IMR-90 (cell line): ENCODE data around the gene HKDC1. TPM values are rescaled to one million over a fixed set of nuclear protein-coding genes. Genes with fewer than 3 reads are reported as not detected.

Experiments
- ATAC-seq: fragments of 200-7000 bp; cut with Tn5 transposase; 2 replicates; pipeline ENCODE4 v1.9.1; 2020; ENCODE audit warnings: low read depth, mild to moderate bottlenecking, moderate library complexity
- BruUV-seq: library from RNA; stranded (reverse); fragments of 400-500 nt; replicated peaks from 2 replicates; lab custom pipeline; 2021; lab: Mats Ljungman, UMichigan
- CTCF ChIA-PET: fragments of 300-600 bp; formaldehyde crosslinking; extraction: SDS; loops from one replicate; lab custom pipeline; 2021; ENCODE audit warnings: antibody characterized with exemption; lab: Yijun Ruan, JAX
- POLR2A ChIA-PET: fragments of 300-600 bp; sonication (Branson Sonifier 250); formaldehyde crosslinking; loops from one replicate; lab custom pipeline; 2022; ENCODE audit warnings: antibody characterized with exemption; ENCODE audit not compliant: unreplicated experiment; lab: Charles Lee
- DNase-seq: peaks from one replicate; pipeline ENCODE4 v3.0.0; 2013
- H2AFZ ChIP-seq: replicated peaks from 2 replicates; pipeline ENCODE3; 2013; ENCODE audit warnings: low read length, mild to moderate bottlenecking; ENCODE audit not compliant: poor library complexity
- H2AK5ac ChIP-seq: 2 replicates; pipeline ENCODE4 v1.6.1; 2013; ENCODE audit warnings: low read depth, low read length, inconsistent platforms
- H2AK9ac ChIP-seq: replicated peaks from 2 replicates; pipeline ENCODE3; 2013; ENCODE audit warnings: mild to moderate bottlenecking, low read depth, low read length, moderate library complexity; ENCODE audit not compliant: poor library complexity
- H2BK120ac ChIP-seq: 2 replicates; pipeline ENCODE4 v1.6.1; 2013; ENCODE audit warnings: low read depth, low read length, inconsistent platforms
- H2BK15ac ChIP-seq: 3 replicates; pipeline ENCODE4 v1.6.1; 2013; ENCODE audit warnings: low read depth, low read length, inconsistent platforms
- H2BK20ac ChIP-seq: 2 replicates; pipeline ENCODE4 v1.6.1; 2013; ENCODE audit warnings: low read depth, mild to moderate bottlenecking, inconsistent platforms, low read length, moderate library complexity
- H2BK5ac ChIP-seq: 2 replicates; pipeline ENCODE4 v1.6.1; 2013; ENCODE audit warnings: mild to moderate bottlenecking, low read depth, low read length, inconsistent platforms; ENCODE audit not compliant: poor library complexity, severe bottlenecking
- H3K14ac ChIP-seq: replicated peaks from 2 replicates; pipeline ENCODE4 v1.6.1; 2013; ENCODE audit warnings: low read depth, low read length, inconsistent platforms
- H3K18ac ChIP-seq: 2 replicates; pipeline ENCODE4 v1.6.1; 2013; ENCODE audit warnings: low read depth, low read length, control low read depth
- H3K23ac ChIP-seq: 2 replicates; pipeline ENCODE4 v1.6.1; 2013; ENCODE audit warnings: low read depth, low read length, inconsistent platforms
- H3K27ac ChIP-seq: 2 replicates; pipeline ENCODE4 v1.5.1; 2013; ENCODE audit warnings: mild to moderate bottlenecking, control low read depth, low read length; ENCODE audit not compliant: insufficient read depth
- H3K27me3 ChIP-seq: 2 replicates; pipeline ENCODE4 v1.6.1; 2013; ENCODE audit warnings: low read length; ENCODE audit not compliant: control insufficient read depth, insufficient read depth
- H3K36me3 ChIP-seq: 2 replicates; pipeline ENCODE4 v1.6.1; 2013; ENCODE audit warnings: low read length, mixed read lengths; ENCODE audit not compliant: control insufficient read depth, insufficient read depth
- H3K4ac ChIP-seq: 2 replicates; pipeline ENCODE4 v1.6.1; 2013; ENCODE audit warnings: low read depth, low read length, inconsistent platforms
- H3K4me1 ChIP-seq: 2 replicates; pipeline ENCODE4 v1.6.1; 2013; ENCODE audit warnings: low read length, mixed read lengths; ENCODE audit not compliant: control insufficient read depth, insufficient read depth
- H3K4me2 ChIP-seq: 2 replicates; pipeline ENCODE4 v1.6.1; 2013; ENCODE audit warnings: low read depth, mild to moderate bottlenecking, control low read depth, low read length, moderate library complexity
- H3K4me3 ChIP-seq: 2 replicates; pipeline ENCODE4 v1.5.1; 2013; ENCODE audit warnings: low read depth, mild to moderate bottlenecking, control low read depth, low read length, moderate library complexity; ENCODE audit not compliant: insufficient read depth
- H3K56ac ChIP-seq: 2 replicates; pipeline ENCODE4 v1.6.1; 2013; ENCODE audit warnings: low read length, inconsistent platforms; ENCODE audit not compliant: insufficient read depth; ENCODE audit errors: extremely low read depth
- H3K79me1 ChIP-seq, 2 experiments: 2 replicates each; pipeline ENCODE4 v1.6.1; 2013; ENCODE audit warnings: low read length in 2 of 2, inconsistent platforms in 1 of 2, low read depth in 1 of 2
- H3K9ac ChIP-seq: 2 replicates; pipeline ENCODE4 v1.6.1; 2013; ENCODE audit warnings: low read depth, low read length, control low read depth
- H3K9me1 ChIP-seq: 2 replicates; pipeline ENCODE4 v1.6.1; 2013; ENCODE audit warnings: low read length, inconsistent platforms; ENCODE audit not compliant: insufficient read depth
- H3K9me3 ChIP-seq: 2 replicates; pipeline ENCODE4 v1.6.1; 2013; ENCODE audit warnings: low read length; ENCODE audit not compliant: control insufficient read depth, insufficient read depth
- H4K20me1 ChIP-seq: 2 replicates; pipeline ENCODE4 v1.6.1; 2013; ENCODE audit warnings: low read length, inconsistent platforms; ENCODE audit not compliant: insufficient read depth
- H4K5ac ChIP-seq: 2 replicates; pipeline ENCODE4 v1.6.1; 2013; ENCODE audit warnings: mild to moderate bottlenecking, low read depth, low read length, control low read depth
- H4K8ac ChIP-seq, 2 experiments: 2 replicates each; pipeline ENCODE4 v1.6.1; 2013; ENCODE audit warnings: low read depth in 2 of 2, low read length in 2 of 2, control low read depth in 1 of 2, inconsistent platforms in 1 of 2
- H4K91ac ChIP-seq: 2 replicates; pipeline ENCODE4 v1.6.1; 2013; ENCODE audit warnings: low read depth, low read length, inconsistent platforms; ENCODE audit not compliant: insufficient read depth
- CEBPB ChIP-seq: IDR thresholded peaks from 2 replicates; pipeline ENCODE4 v1.6.1; 2012; ENCODE audit warnings: low read depth, low read length, improper control_type of control experiment
- CHD1 ChIP-seq: IDR thresholded peaks from 2 replicates; pipeline ENCODE4 v1.6.1; 2012; ENCODE audit warnings: low read depth, low read length, improper control_type of control experiment
- FOS ChIP-seq: fragments of 150-350 bp; IDR thresholded peaks from 2 replicates; pipeline ENCODE4 v1.6.1; 2016; ENCODE audit warnings: low read depth, low read length
- MAFK ChIP-seq: IDR thresholded peaks from 2 replicates; pipeline ENCODE4 v1.6.1; 2012; ENCODE audit warnings: low read depth, low read length, improper control_type of control experiment
- MAZ ChIP-seq: IDR thresholded peaks from 2 replicates; pipeline ENCODE4 v1.6.1; 2012; ENCODE audit warnings: low read depth, mild to moderate bottlenecking, low read length, improper control_type of control experiment, moderate library complexity, borderline replicate concordance
- MXI1 ChIP-seq: IDR thresholded peaks from 2 replicates; pipeline ENCODE4 v1.6.1; 2012; ENCODE audit warnings: low read depth, mild to moderate bottlenecking, low read length, moderate library complexity, borderline replicate concordance
- NFE2L2 ChIP-seq: fragments of 150-350 bp; IDR thresholded peaks from 2 replicates; pipeline ENCODE4 v1.6.1; 2016; ENCODE audit warnings: low read depth, mild to moderate bottlenecking, low read length
- POLR2A ChIP-seq: IDR thresholded peaks from 2 replicates; pipeline ENCODE4 v1.6.1; 2012; ENCODE audit warnings: mild to moderate bottlenecking, low read depth, low read length
- RAD21 ChIP-seq: IDR thresholded peaks from 2 replicates; pipeline ENCODE4 v1.6.1; 2012; ENCODE audit warnings: low read length, improper control_type of control experiment
- RCOR1 ChIP-seq: IDR thresholded peaks from 2 replicates; pipeline ENCODE4 v1.6.1; 2012; ENCODE audit warnings: mild to moderate bottlenecking, low read length, improper control_type of control experiment; ENCODE audit not compliant: insufficient replicate concordance
- RFX5 ChIP-seq: IDR thresholded peaks from 2 replicates; pipeline ENCODE4 v1.8.0; 2012; ENCODE audit warnings: low read depth, mild to moderate bottlenecking, low read length, moderate library complexity
- SMC3 ChIP-seq: fragments of 150-350 bp; IDR thresholded peaks from 2 replicates; pipeline ENCODE4 v1.6.1; 2016; ENCODE audit warnings: low read depth, mild to moderate bottlenecking, antibody characterized with exemption, low read length, moderate library complexity
- WGBS, 2 experiments: methylation state at CpG; one replicate each; pipeline versions ENCODE4 v1.1.5 to v1.1.7; 2013; ENCODE audit warnings: missing lambda C conversion rate in 2 of 2; ENCODE audit not compliant: insufficient read length in 1 of 2; ENCODE audit errors: extremely low coverage in 2 of 2; 5-methylcytosine and 5-hydroxymethylcytosine counted together
- dilution Hi-C: fragments of 300-500 bp; cut with HindIII; formaldehyde crosslinking; loops from one replicate; pipeline ENCODE4 v1.14.3; 2018; ENCODE audit warnings: low sequenced_read_pairs; ENCODE audit not compliant: unreplicated experiment
- in situ Hi-C: fragments of 300-500 bp; cut with MboI; formaldehyde crosslinking; loops from 3 replicates; pipeline ENCODE4 v1.14.3; 2019; ENCODE audit warnings: low sequenced_read_pairs, inconsistent platforms, mixed read lengths
- intact Hi-C: fragments of 100-400 bp; cut with micrococcal nuclease; formaldehyde crosslinking; loops from 2 replicates; pipeline ENCODE4 v1.10.0; 2022
- polyA plus RNA-seq, 3 experiments: library from polyadenylated mRNA; depleted of rRNA; stranded (reverse); fragments of >200 nt; gene quantifications; 2 replicates each; pipeline ENCODE4 v1.2.3, GENCODE V29; 2012; ENCODE audit warnings: low replicate concordance in 1 of 3
- total RNA-seq: library from RNA; depleted of rRNA; stranded (reverse); fragments of >200 nt; gene quantifications from 2 replicates; pipeline ENCODE4 v1.2.3, GENCODE V29; 2012
- TF ChIP-seq, protein P1 (sequence below): fragments of 150-350 bp; IDR thresholded peaks from 2 replicates; pipeline ENCODE4 v1.6.1; 2017; ENCODE audit warnings: mild to moderate bottlenecking, antibody characterized with exemption, low read length, low read depth
- TF ChIP-seq, protein P2 (sequence below): fragments of 150-350 bp; IDR thresholded peaks from 2 replicates; pipeline ENCODE4 v1.6.1; 2016; ENCODE audit warnings: low read depth, mild to moderate bottlenecking, low read length, moderate library complexity, borderline replicate concordance
- TF ChIP-seq, protein P3 (sequence below): conservative IDR thresholded peaks from 2 replicates; pipeline ENCODE4 v1.5.1; 2012; ENCODE audit warnings: mild to moderate bottlenecking, low read depth, low read length, improper control_type of control experiment

The HKDC1 gene
- total and polyA plus RNA-seq, 2 of the 4 experiments (the other 2 are of a cell fraction) = under 0.01 to 0.03 TPM

DNA sequence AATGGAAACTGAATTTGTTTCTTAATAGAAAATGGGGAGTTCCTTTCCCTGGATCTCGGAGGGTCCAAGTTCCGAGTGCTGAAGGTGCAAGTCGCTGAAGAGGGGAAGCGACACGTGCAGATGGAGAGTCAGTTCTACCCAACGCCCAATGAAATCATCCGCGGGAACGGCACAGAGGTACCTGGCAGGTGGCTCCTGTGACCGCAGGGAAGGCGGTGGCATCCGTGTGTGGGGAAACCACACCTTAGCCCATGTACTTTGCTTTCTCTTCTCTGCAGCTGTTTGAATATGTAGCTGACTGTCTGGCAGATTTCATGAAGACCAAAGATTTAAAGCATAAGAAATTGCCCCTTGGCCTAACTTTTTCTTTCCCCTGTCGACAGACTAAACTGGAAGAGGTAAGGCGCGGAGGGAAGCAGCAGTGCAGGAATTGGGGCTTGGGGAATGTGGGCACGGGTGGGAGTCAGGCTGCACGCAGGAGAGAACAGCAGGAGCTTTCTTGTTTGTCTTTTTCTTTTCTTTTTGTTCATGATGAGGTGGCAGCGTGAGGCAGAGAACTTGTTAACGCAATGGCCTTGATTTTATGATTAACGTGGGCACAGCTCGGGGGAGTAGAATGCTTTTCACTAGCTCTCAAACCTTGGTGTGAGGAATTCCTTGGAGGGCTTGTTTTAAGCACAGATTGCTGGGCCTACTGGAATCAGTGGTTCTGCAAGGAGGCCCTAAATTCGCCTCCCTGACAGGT is 12.8 kb downstream of the HKDC1 start:
- Histone ChIP-seq H2BK20ac (peak overlapping the region; percentile 38), H3K4ac (peak overlapping the region; percentile 46), H3K79me1 (no peaks in the 10 kb centered on the region), H3K27me3 (no peaks in the 10 kb centered on the region), H4K91ac (peak overlapping the region; percentile 24; the same call in 1 of the 2 replicates), H4K20me1 (no peaks in the 10 kb centered on the region), H3K4me2 (no peak overlapping the region), H3K14ac (no peak overlapping the region; the same call in 1 of the 2 replicates), H4K8ac (no peak overlapping the region), H3K4me3 (no peak overlapping the region), H2BK120ac (peak overlapping the region; percentile 48), H3K9ac (no peak overlapping the region), H2BK15ac (no peak overlapping the region), H3K9me1 (peaks cover 14% of the 10 kb centered on the region), H3K4me1 (peaks cover 2% of the 10 kb centered on the region; the same call in 1 of the 2 replicates), H3K18ac (no peak overlapping the region), H3K36me3 (no peaks in the 10 kb centered on the region), H4K5ac (no peak overlapping the region), H3K56ac (no peak overlapping the region), H2AK9ac (no peak overlapping the region), H2AK5ac (peak overlapping the region; percentile 76), H3K27ac (no peak overlapping the region), H3K9me3 (no peaks in the 10 kb centered on the region), H2AFZ (no peak overlapping the region), H2BK5ac (no peak overlapping the region), H3K23ac (no peak overlapping the region)
- no peak for TF ChIP-seq CEBPB
- no peak for TF ChIP-seq MAFK
- TF ChIP-seq, protein P1, sequence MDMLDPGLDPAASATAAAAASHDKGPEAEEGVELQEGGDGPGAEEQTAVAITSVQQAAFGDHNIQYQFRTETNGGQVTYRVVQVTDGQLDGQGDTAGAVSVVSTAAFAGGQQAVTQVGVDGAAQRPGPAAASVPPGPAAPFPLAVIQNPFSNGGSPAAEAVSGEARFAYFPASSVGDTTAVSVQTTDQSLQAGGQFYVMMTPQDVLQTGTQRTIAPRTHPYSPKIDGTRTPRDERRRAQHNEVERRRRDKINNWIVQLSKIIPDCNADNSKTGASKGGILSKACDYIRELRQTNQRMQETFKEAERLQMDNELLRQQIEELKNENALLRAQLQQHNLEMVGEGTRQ = no peak
- TF ChIP-seq, protein P2, sequence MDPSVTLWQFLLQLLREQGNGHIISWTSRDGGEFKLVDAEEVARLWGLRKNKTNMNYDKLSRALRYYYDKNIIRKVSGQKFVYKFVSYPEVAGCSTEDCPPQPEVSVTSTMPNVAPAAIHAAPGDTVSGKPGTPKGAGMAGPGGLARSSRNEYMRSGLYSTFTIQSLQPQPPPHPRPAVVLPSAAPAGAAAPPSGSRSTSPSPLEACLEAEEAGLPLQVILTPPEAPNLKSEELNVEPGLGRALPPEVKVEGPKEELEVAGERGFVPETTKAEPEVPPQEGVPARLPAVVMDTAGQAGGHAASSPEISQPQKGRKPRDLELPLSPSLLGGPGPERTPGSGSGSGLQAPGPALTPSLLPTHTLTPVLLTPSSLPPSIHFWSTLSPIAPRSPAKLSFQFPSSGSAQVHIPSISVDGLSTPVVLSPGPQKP = no peak
- no peak for TF ChIP-seq CHD1
- no peak for TF ChIP-seq POLR2A
- no peak for TF ChIP-seq FOS
- TF ChIP-seq, protein P3, sequence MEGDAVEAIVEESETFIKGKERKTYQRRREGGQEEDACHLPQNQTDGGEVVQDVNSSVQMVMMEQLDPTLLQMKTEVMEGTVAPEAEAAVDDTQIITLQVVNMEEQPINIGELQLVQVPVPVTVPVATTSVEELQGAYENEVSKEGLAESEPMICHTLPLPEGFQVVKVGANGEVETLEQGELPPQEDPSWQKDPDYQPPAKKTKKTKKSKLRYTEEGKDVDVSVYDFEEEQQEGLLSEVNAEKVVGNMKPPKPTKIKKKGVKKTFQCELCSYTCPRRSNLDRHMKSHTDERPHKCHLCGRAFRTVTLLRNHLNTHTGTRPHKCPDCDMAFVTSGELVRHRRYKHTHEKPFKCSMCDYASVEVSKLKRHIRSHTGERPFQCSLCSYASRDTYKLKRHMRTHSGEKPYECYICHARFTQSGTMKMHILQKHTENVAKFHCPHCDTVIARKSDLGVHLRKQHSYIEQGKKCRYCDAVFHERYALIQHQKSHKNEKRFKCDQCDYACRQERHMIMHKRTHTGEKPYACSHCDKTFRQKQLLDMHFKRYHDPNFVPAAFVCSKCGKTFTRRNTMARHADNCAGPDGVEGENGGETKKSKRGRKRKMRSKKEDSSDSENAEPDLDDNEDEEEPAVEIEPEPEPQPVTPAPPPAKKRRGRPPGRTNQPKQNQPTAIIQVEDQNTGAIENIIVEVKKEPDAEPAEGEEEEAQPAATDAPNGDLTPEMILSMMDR = no peak
- no peak for TF ChIP-seq SMC3
- TF ChIP-seq MAZ = no peak
- no peak for TF ChIP-seq NFE2L2
- TF ChIP-seq MXI1 = no peak
- no peak for TF ChIP-seq RAD21
- no peak for TF ChIP-seq RCOR1
- TF ChIP-seq RFX5 = no peak
- DNase-seq = no peak
- no TSS peak for BruUV-seq
- no peak for ATAC-seq
- ChIA-PET POLR2A (no interaction called here), CTCF (interaction anchor here (0.6 kb wide), 1 partner anchor 311 kb away, joined by 4 read pairs; no protein-coding TSS in a partner anchor)
- dilution Hi-C loops = no loop called here
- intact Hi-C loops = no loop called here
- 94% methylated on average over 3 of the region's 22 CpGs; no CpG with 5 or more reads in 1 of the 2 experiments for WGBS, 2 experiments
- in situ Hi-C loops = loop anchor here (5.0 to 10.0 kb wide), 2 partner anchors 159 to 272 kb away; no protein-coding TSS in a partner anchor
